PC-3 (cell line): Measurements from ENCODE around the gene ATG2A. TPM values are rescaled to one million over a fixed set of nuclear protein-coding genes. Genes with fewer than 3 reads are reported as not detected.

Source experiments
- ATAC-seq: fragments of 200-7000 bp; cut with Tn5 transposase; 2 replicates; pipeline ENCODE4 v1.9.1; 2020; ENCODE audit warnings: mild to moderate bottlenecking, moderate library complexity
- BruUV-seq: library from RNA; stranded (reverse); fragments of 400-500 nt; replicated peaks from 2 replicates; lab custom pipeline; 2021; lab: Mats Ljungman, UMichigan
- CTCF ChIA-PET: fragments of 300-600 bp; sonication (Branson Sonifier 250); formaldehyde crosslinking; loops from one replicate; lab custom pipeline; 2022; ENCODE audit warnings: antibody characterized with exemption; lab: Charles Lee
- POLR2A ChIA-PET: fragments of 300-600 bp; sonication (Branson Sonifier 250); formaldehyde crosslinking; loops from one replicate; lab custom pipeline; 2022; ENCODE audit warnings: antibody characterized with exemption; ENCODE audit not compliant: unreplicated experiment; lab: Charles Lee
- DNase-seq: peaks from one replicate; pipeline ENCODE4 v3.0.0-alpha.2; 2015
- H2AFZ ChIP-seq: fragments of 300-600 bp; sonication (generic); 2 replicates; pipeline ENCODE4 v1.6.0; 2016; ENCODE audit warnings: antibody characterized with exemption, low read length
- H3F3A ChIP-seq: fragments of 300-600 bp; sonication (generic); one replicate; pipeline ENCODE4 v1.6.0; 2017; ENCODE audit warnings: antibody characterized with exemption, low read length, control low read depth, mild to moderate bottlenecking; ENCODE audit not compliant: unreplicated experiment
- H3K27ac ChIP-seq: fragments of 300-600 bp; sonication (generic); 2 replicates; pipeline ENCODE4 v1.5.1; 2016; ENCODE audit warnings: mild to moderate bottlenecking, low read length
- H3K27me3 ChIP-seq: fragments of 300-600 bp; sonication (generic); 2 replicates; pipeline ENCODE4 v1.6.1; 2016; ENCODE audit warnings: low read length, mixed read lengths
- H3K36me3 ChIP-seq: fragments of 300-600 bp; sonication (generic); 2 replicates; pipeline ENCODE4 v1.6.1; 2016; ENCODE audit warnings: low read depth, mixed run types, low read length, mixed read lengths
- H3K4me1 ChIP-seq: fragments of 300-600 bp; sonication (generic); 2 replicates; pipeline ENCODE4 v1.5.1; 2016; ENCODE audit warnings: low read length; ENCODE audit not compliant: insufficient read depth
- H3K4me2 ChIP-seq: fragments of 300-600 bp; sonication (generic); 2 replicates; pipeline ENCODE4 v1.6.0; 2016; ENCODE audit warnings: low read length
- H3K4me3 ChIP-seq: fragments of 300-600 bp; sonication (generic); 2 replicates; pipeline ENCODE4 v1.5.1; 2016; ENCODE audit warnings: mild to moderate bottlenecking, low read length, mixed read lengths
- H3K79me2 ChIP-seq: fragments of 300-600 bp; sonication (generic); 2 replicates; pipeline ENCODE4 v1.6.1; 2017; ENCODE audit warnings: low read length, mixed read lengths
- H3K9ac ChIP-seq: fragments of 300-600 bp; sonication (generic); 2 replicates; pipeline ENCODE4 v1.6.0; 2016; ENCODE audit warnings: mild to moderate bottlenecking, low read length
- H3K9me2 ChIP-seq: fragments of 300-600 bp; sonication (generic); replicated peaks from 2 replicates; pipeline ENCODE4 v1.6.1; 2016; ENCODE audit warnings: mixed run types, low read length, mixed read lengths
- H3K9me3 ChIP-seq: fragments of 300-600 bp; sonication (generic); 2 replicates; pipeline ENCODE4 v1.6.1; 2016; ENCODE audit warnings: low read length, mixed read lengths
- H4K20me1 ChIP-seq: fragments of 300-600 bp; sonication (generic); 2 replicates; pipeline ENCODE4 v1.6.1; 2016; ENCODE audit warnings: low read length, mixed read lengths
- EZH2 ChIP-seq: fragments of 300-600 bp; sonication (generic); IDR thresholded peaks from one replicate; pipeline ENCODE4 v1.6.1; 2017; ENCODE audit warnings: antibody characterized with exemption, mild to moderate bottlenecking, low read length; ENCODE audit not compliant: unreplicated experiment
- EZH2phosphoT487 ChIP-seq: fragments of 300-600 bp; sonication (generic); IDR thresholded peaks from 2 replicates; pipeline ENCODE4 v1.6.1; 2018; ENCODE audit warnings: mild to moderate bottlenecking, antibody characterized with exemption, low read length, borderline replicate concordance
- intact Hi-C: fragments of 100-400 bp; cut with micrococcal nuclease; formaldehyde crosslinking; loops from 2 replicates; pipeline ENCODE4 v1.9.0; 2023
- total RNA-seq: library from RNA; depleted of rRNA; stranded (reverse); fragments of >200 nt; gene quantifications from 2 replicates; pipeline ENCODE4 v1.2.3, GENCODE V29; 2014
- TF ChIP-seq, protein P1 (sequence below): fragments of 300-600 bp; sonication (generic); conservative IDR thresholded peaks from 2 replicates; pipeline ENCODE4 v1.5.1; 2017; ENCODE audit warnings: antibody characterized with exemption, low read depth, mild to moderate bottlenecking, low read length

The ATG2A gene
- total RNA-seq, 1 experiment from 2014 or later = 45.6 TPM

DNA sequence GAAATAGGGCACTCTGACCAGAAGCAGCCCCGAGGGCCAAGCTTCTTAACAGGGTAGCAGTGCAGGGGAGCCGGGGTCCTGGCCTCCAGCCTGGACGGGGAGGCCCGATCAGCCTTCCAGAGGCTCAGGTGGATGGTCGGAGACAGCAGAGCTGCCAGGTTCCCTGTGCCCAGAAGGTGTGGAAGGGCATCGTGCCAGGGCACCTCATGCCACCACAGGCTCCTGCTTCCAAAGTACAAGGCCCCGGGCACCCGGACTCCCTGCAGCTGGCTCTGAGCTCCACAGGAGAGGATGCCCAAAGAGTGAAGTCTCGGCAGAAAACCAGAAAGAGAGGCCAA is 52.9 kb downstream of the ATG2A start:
- no peak overlapping the region for H3K4me2 ChIP-seq
- H3K4me3 ChIP-seq = no peak overlapping the region
- peaks cover 32% of the 10 kb centered on the region; the same call in 1 of the 2 replicates for H4K20me1 ChIP-seq

DNA sequence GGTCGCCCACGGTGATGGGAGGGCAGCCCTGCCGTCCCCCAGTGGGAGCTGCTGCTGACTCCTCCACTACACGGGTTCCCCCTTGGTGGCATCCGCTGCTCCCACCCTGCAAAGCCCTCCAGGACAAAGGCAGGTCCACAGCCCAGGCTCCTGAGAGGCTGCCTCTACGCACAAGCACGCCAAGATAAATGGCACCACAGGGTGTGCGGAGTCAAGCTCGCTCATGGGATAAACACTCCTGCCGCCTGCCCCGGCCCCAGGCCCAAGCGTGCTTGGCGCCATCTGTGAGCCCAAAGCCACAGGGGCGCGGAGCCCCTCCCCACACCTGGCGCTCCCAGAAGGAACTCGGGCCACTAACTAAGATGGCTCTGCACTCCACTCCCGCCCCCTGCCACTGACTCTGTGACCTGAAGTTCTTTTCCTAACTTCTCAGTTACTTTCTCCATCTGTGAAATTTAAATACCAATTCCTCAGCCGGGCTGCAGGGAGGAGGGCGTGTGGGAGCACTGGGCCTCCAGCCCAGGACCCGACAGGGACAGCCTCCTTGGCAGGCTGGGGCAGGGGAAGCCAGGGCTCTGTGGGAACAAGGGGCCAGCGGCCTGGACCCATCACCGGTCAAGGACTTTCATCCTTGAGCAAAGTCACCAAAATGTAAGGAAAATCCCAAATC is 53.5 kb downstream of the ATG2A start:
- POLR2A ChIA-PET = no interaction called here

More for the DNA sequence above, 52.9 kb downstream of the ATG2A start:
- no peak for ATAC-seq
- Histone ChIP-seq H3K9me2 (no peaks in the 10 kb centered on the region), H3K9ac (no peak overlapping the region), H3K4me1 (peaks cover 59% of the 10 kb centered on the region), H3K36me3 (peaks cover 22% of the 10 kb centered on the region), H3F3A (peaks cover 7% of the 10 kb centered on the region), H2AFZ (no peak overlapping the region), H3K79me2 (peaks cover 94% of the 10 kb centered on the region), H3K27ac (no peak overlapping the region), H3K9me3 (no peaks in the 10 kb centered on the region), H3K27me3 (no peaks in the 10 kb centered on the region)
- CTCF ChIA-PET = no interaction called here
- no peak for DNase-seq
- BruUV-seq = no TSS peak
- intact Hi-C loops = no loop called here
- no peak for TF ChIP-seq EZH2phosphoT487
- TF ChIP-seq, protein P1, sequence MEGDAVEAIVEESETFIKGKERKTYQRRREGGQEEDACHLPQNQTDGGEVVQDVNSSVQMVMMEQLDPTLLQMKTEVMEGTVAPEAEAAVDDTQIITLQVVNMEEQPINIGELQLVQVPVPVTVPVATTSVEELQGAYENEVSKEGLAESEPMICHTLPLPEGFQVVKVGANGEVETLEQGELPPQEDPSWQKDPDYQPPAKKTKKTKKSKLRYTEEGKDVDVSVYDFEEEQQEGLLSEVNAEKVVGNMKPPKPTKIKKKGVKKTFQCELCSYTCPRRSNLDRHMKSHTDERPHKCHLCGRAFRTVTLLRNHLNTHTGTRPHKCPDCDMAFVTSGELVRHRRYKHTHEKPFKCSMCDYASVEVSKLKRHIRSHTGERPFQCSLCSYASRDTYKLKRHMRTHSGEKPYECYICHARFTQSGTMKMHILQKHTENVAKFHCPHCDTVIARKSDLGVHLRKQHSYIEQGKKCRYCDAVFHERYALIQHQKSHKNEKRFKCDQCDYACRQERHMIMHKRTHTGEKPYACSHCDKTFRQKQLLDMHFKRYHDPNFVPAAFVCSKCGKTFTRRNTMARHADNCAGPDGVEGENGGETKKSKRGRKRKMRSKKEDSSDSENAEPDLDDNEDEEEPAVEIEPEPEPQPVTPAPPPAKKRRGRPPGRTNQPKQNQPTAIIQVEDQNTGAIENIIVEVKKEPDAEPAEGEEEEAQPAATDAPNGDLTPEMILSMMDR = no peak
- no peak for TF ChIP-seq EZH2
- POLR2A ChIA-PET = no interaction called here

DNA sequence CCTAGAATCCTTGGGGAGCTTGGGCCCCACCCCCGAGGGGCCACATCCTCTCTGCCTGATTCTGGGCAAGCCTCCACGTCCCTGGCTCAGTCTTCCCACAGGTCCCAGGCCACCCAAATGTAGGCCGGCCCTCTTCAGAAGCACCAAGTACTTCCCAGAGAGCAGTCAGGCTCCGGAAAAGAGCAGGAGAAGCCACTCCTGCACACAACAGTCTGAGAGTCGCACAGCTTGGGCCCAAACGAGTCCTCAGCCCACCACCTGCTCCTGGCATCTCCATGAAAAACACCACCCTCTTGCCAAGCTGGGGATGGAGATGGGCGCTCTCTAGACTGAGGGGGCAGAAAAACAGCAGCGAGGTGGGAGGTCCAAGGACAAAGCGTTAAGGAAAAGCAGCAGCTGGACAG is 54.0 kb downstream of the ATG2A start:
- no peaks in the 10 kb centered on the region for H3K9me3 ChIP-seq
- H3K9me2 ChIP-seq = no peaks in the 10 kb centered on the region
- TF ChIP-seq, protein P1 = no peak
- TF ChIP-seq EZH2phosphoT487 (no peak), EZH2 (no peak)
- no peak overlapping the region for H3K9ac ChIP-seq
- peaks cover 57% of the 10 kb centered on the region for H3K4me1 ChIP-seq
- H4K20me1 ChIP-seq = peaks cover 32% of the 10 kb centered on the region; the same call in 1 of the 2 replicates
- CTCF ChIA-PET = no interaction called here
- no peak overlapping the region for H3K4me3 ChIP-seq
- H2AFZ ChIP-seq = no peak overlapping the region
- peaks cover 92% of the 10 kb centered on the region for H3K79me2 ChIP-seq
- H3K4me2 ChIP-seq = no peak overlapping the region
- intact Hi-C loops = no loop called here
- BruUV-seq = no TSS peak
- POLR2A ChIA-PET = no interaction called here
- DNase-seq (no peak), ATAC-seq (no peak)
- H3K36me3 ChIP-seq = peaks cover 25% of the 10 kb centered on the region
- no peak overlapping the region for H3K27ac ChIP-seq
- no peaks in the 10 kb centered on the region for H3F3A ChIP-seq
- H3K27me3 ChIP-seq = no peaks in the 10 kb centered on the region

More for the DNA sequence above, 53.5 kb downstream of the ATG2A start:
- Histone ChIP-seq H3K27ac (no peak overlapping the region), H3K4me2 (no peak overlapping the region), H3K4me3 (no peak overlapping the region), H3K9ac (no peak overlapping the region), H3K4me1 (peaks cover 59% of the 10 kb centered on the region), H3K36me3 (peaks cover 27% of the 10 kb centered on the region), H4K20me1 (peaks cover 32% of the 10 kb centered on the region; the same call in 1 of the 2 replicates), H3K79me2 (peaks cover 96% of the 10 kb centered on the region), H3K9me3 (no peaks in the 10 kb centered on the region), H3K27me3 (no peaks in the 10 kb centered on the region), H3F3A (peaks cover 4% of the 10 kb centered on the region), H3K9me2 (no peaks in the 10 kb centered on the region), H2AFZ (no peak overlapping the region)
- intact Hi-C loops = no loop called here
- TF ChIP-seq EZH2 = no peak
- TF ChIP-seq EZH2phosphoT487 = no peak
- TF ChIP-seq, protein P1 = no peak
- no TSS peak for BruUV-seq
- DNase-seq (no peak), ATAC-seq (no peak)
- CTCF ChIA-PET = no interaction called here
